GM06990 (cell line): ENCODE data around the gene EIF4A3.
"Not testable (repeated sequence)": the region's sequence is repeated elsewhere in the genome, so short reads cannot be mapped to it uniquely, and the experiment has no call there.

Experiments used
- DNase-seq: peaks from one replicate; pipeline ENCODE4 v3.0.0-alpha.2; 2011; ENCODE audit not compliant: insufficient read length; ENCODE audit errors: extremely low read depth
- H3K27me3 ChIP-seq: replicated peaks from 2 replicates; pipeline ENCODE4 v1.6.0; 2011; ENCODE audit warnings: low read length; ENCODE audit not compliant: control insufficient read depth, insufficient read depth
- H3K36me3 ChIP-seq: 2 replicates; pipeline ENCODE4 v1.5.1; 2011; ENCODE audit warnings: low read length; ENCODE audit not compliant: control insufficient read depth, insufficient read depth
- H3K4me3 ChIP-seq: replicated peaks from 2 replicates; pipeline ENCODE4 v1.5.1; 2011; ENCODE audit warnings: low read depth, mild to moderate bottlenecking, control low read depth, low read length
- TF ChIP-seq, protein P1 (sequence below): IDR thresholded peaks from 2 replicates; pipeline ENCODE4 v1.5.1; 2011; ENCODE audit warnings: low read length, control low read depth, mild to moderate bottlenecking, inconsistent platforms; ENCODE audit not compliant: insufficient read depth, poor library complexity, severe bottlenecking

The EIF4A3 gene

DNA sequence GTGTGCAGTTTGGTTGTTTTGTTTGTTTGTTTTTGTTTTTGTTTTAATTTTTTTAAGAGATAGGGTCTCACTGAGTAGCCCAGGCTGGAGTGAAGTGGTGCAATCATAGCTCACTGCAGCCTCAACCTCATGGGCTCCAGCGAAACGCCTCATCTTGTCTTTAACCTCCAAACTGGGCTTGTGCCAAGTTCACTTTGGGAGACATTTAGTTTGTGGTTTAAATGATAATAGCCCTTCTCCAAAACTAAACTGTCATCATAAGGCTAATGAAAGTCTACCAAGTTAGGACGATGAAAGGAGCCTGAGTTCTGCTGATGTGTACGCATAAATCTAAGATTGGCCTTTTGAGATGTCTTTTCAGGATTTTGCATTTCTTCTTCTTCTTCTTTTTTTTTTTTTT lies 16.4 kb upstream of the EIF4A3 start:
- Histone ChIP-seq H3K4me3 (no peak overlapping the region), H3K36me3 (no peaks in the 10 kb centered on the region), H3K27me3 (no peaks in the 10 kb centered on the region)
- DNase-seq, result no peak
- TF ChIP-seq, protein P1, sequence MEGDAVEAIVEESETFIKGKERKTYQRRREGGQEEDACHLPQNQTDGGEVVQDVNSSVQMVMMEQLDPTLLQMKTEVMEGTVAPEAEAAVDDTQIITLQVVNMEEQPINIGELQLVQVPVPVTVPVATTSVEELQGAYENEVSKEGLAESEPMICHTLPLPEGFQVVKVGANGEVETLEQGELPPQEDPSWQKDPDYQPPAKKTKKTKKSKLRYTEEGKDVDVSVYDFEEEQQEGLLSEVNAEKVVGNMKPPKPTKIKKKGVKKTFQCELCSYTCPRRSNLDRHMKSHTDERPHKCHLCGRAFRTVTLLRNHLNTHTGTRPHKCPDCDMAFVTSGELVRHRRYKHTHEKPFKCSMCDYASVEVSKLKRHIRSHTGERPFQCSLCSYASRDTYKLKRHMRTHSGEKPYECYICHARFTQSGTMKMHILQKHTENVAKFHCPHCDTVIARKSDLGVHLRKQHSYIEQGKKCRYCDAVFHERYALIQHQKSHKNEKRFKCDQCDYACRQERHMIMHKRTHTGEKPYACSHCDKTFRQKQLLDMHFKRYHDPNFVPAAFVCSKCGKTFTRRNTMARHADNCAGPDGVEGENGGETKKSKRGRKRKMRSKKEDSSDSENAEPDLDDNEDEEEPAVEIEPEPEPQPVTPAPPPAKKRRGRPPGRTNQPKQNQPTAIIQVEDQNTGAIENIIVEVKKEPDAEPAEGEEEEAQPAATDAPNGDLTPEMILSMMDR, result no peak

DNA sequence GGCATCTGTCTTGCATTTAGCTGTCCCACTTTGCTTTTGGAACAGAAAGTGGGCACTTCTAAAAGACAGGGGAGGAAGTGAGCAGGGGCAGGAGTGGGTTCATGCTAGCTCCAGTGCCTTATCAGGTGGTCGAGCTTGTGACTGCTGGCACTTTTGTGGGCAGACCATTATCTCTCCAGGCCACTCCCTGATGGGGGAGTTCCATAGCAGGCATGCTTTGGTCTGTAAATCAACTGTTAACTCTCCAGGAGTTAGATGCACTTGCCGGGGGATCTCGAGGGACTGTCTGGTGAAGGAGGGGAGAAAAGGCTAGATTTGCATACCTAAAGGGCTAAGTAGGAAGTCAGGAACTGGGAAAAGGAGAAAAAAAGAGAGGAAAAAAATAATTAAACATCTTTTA lies 13.6 kb upstream of the EIF4A3 start:
- H3K4me3 ChIP-seq, result no peak overlapping the region
- no peak for DNase-seq
- TF ChIP-seq, protein P1, result no peak

DNA sequence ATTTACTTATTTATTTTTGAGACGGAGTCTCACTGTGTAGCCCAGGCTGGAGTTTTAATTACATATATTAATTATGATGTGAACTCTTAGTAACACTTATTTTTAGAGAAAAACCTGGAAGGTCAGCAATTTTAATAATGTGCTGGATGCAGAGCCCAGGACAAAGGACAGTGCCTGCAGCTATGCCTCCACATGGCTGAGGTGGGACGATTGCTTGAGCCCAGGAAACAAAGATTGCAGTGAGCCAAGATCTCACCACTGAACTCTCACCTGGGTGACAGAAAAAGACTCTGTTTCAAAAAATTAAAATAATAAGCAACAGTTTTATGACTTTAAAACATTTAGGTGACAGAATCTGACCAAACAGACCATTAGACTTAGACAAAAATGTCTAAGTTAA lies 11.9 kb upstream of the EIF4A3 start:
- H3K36me3 ChIP-seq, result no peaks in the 10 kb centered on the region
- no peaks in the 10 kb centered on the region for H3K27me3 ChIP-seq
- TF ChIP-seq, protein P1, result no peak
- no peak for DNase-seq
- no peak overlapping the region for H3K4me3 ChIP-seq

More for the DNA sequence above, 13.6 kb upstream of the EIF4A3 start:
- Histone ChIP-seq H3K27me3 (no peaks in the 10 kb centered on the region), H3K36me3 (no peaks in the 10 kb centered on the region)

DNA sequence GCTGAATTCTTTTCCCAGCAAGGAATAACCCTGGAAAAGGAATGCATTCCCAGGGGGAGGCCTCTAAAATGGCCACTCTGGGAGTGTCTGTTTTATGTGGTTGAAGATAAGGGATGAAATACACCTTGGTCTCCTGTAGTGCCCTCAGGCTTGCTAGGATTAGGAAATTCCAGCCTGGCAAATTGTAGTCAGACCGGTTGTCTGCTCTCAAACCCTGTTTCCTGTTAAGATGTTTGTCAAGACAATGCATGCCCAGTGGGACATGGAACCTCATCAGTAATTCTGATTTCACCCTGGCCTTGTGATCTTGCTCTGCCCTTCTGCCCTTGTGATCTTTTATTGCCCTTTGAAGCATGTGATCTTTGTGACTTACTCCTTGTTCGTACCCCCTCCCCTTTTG lies 8.7 kb upstream of the EIF4A3 start:
- not testable (repeated sequence) for H3K27me3 ChIP-seq, DNase-seq, H3K4me3 ChIP-seq, H3K36me3 ChIP-seq

DNA sequence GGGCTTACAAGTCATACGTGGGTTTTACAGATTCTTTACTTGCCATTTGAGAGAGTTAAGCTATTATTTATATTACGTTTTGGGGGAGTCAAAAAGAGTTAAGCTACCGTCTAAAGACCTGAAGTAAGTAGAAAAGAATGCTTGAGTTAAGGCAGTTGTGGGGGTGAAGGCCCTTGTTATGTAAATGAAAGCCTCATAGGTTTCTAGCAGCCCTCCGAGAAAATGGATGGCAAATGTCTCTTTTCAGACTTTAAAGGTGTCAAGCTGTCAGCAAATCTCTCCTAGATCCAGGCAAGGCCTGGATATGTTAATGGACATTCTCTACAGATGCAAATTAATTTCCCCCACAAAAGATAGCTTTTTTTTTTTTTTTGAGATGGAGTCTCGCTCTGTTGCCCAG lies 7.2 kb upstream of the EIF4A3 start:
- Histone ChIP-seq H3K27me3 (no peaks in the 10 kb centered on the region), H3K4me3 (no peak overlapping the region), H3K36me3 (no peaks in the 10 kb centered on the region)
- DNase-seq, result no peak
- TF ChIP-seq, protein P1, result no peak

DNA sequence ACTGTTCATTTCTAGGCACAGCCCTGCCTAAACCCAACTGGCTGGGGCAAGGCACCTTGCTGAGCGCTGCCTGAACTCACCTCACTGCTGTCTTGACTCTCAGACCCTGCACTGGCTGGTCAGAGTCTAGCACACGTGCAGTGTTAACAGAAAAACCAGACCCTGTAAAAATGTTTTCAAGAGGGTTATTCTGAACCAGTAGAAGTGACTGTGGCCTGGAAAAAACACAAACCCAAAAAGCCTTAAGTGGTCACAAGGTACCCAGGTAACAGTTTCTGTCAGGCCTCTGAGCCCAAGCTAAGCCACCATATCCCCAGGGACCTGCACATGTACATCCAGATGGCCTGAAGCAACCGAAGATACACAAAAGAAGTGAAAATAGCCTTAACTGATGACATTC lies 6.1 kb upstream of the EIF4A3 start:
- TF ChIP-seq, protein P1, result no peak
- Histone ChIP-seq H3K4me3 (no peak overlapping the region), H3K27me3 (no peaks in the 10 kb centered on the region), H3K36me3 (no peaks in the 10 kb centered on the region)
- DNase-seq, result peak; percentile 43
